ENCODE measurements around the gene CIAPIN1. TPM values are rescaled to one million over a fixed set of nuclear protein-coding genes. Genes with fewer than 3 reads are reported as not detected.
A peak's percentile ranks its signal among the peaks of the same experiment; 100 is the strongest.

The CIAPIN1 gene
- total RNA-seq (2021; ENCODE audit: unreplicated experiment) (68.5 TPM), Bru-seq, nascent RNA (percentile 83 among the genes with signal in this experiment), BruChase-seq, experiment 1, labeled RNA remaining after a 6-hour chase (percentile 85 among the genes with signal in this experiment), BruChase-seq, experiment 2, labeled RNA remaining after a 2-hour chase (percentile 84 among the genes with signal in this experiment)
- polyA plus RNA-seq (2012), result 38.2 and 44.6 TPM in 2 replicates
- long read RNA-seq, transcript CIAPIN1-201 (9 exons, 2,182 nt), result major isoform, 101 of 154 reads
- long read RNA-seq, transcript CIAPIN1-209 (9 exons, 2,016 nt), result minor isoform, 14 of 154 reads
- long read RNA-seq, partial matches to known transcripts, result 13 of 154 reads
- long read RNA-seq, other reads (novel, unspliced or antisense), result 24 of 154 reads

- BruUV-seq (replicated peaks), result no TSS peak
- ATAC-seq (peak; percentile 98), DNase-seq (ENCODE audit: low read depth, low spot score) (peak; percentile 79)
- POLR2A ChIA-PET, result interaction anchor here (0.6 to 2.0 kb wide), 8 partner anchors 11 to 72 kb away, joined by 3 to 10 read pairs (median 4); partner anchors contain the start of gene POLR2C
- no peaks in the 10 kb centered on the region for H3K9me2 ChIP-seq (ENCODE audit: insufficient read depth)
- H3K9ac ChIP-seq (ENCODE audit: low read length), result peak within 1 kb of the TSS; percentile 98
- no peaks in the 10 kb centered on the region for H3K27me3 ChIP-seq (ENCODE audit: insufficient read depth, low read length)
- CTCF ChIA-PET, result interaction anchor here (1.0 to 1.9 kb wide), 4 partner anchors 15 to 147 kb away, joined by 4 to 13 read pairs (median 5); partner anchors contain the start of gene POLR2C
- peaks cover 10 to 19% of the 10 kb centered on the region in 2 experiments for H3K4me1 ChIP-seq (ENCODE audit: control insufficient read depth in 1 of 2, insufficient read depth in 2 of 2, low read length in 2 of 2)
- H3K4me3 ChIP-seq (replicated peaks in 1 of 2; ENCODE audit: low read depth in 1 of 2, low read length in 2 of 2), result peak within 1 kb of the TSS; percentile 57 to 96
- RAD21 ChIA-PET (ENCODE audit: low non-redundant PET in 1 of 2, low total read pairs in 2 of 2, uncharacterized antibody in 2 of 2, unreplicated experiment in 2 of 2), result interaction anchor here in 1 of 2 experiments (0.6 kb wide), 1 partner anchor 81 kb away, joined by 3 read pairs; no protein-coding TSS in a partner anchor
- peak within 1 kb of the TSS; percentile 82 for H3K27ac ChIP-seq (ENCODE audit: low read depth, low read length)
- no peaks in the 10 kb centered on the region for H3K9me3 ChIP-seq (ENCODE audit: control insufficient read depth in 1 of 2, insufficient read depth in 1 of 2, low read depth in 1 of 2, low read length in 2 of 2)
- H3K79me2 ChIP-seq (ENCODE audit: insufficient read depth, low read length), result peaks cover 71% of the 10 kb centered on the region
- H2AFZ ChIP-seq (ENCODE audit: low read depth, low read length, poor library complexity, severe bottlenecking), result no peak within 1 kb of the TSS
- intact Hi-C loops (cut with micrococcal nuclease), result no loop called here
- peak within 1 kb of the TSS; percentile 91 for H3K4me2 ChIP-seq (ENCODE audit: low read length)
- H4K20me1 ChIP-seq (ENCODE audit: insufficient read depth), result no peaks in the 10 kb centered on the region
- peaks cover 10 to 12% of the 10 kb centered on the region in 2 experiments; a peak in 3 of 4 replicates for H3K36me3 ChIP-seq (ENCODE audit: control insufficient read depth in 1 of 2, insufficient read depth in 2 of 2, low read length in 2 of 2)
- TF ChIP-seq EGR1 (IDR thresholded peaks at IDR 0.05; ENCODE audit: low read depth), result peak; percentile 72
- peak; percentile 93 for TF ChIP-seq SIN3A (IDR thresholded peaks at IDR 0.05; ENCODE audit: low read depth)
- TF ChIP-seq ELF1 (IDR thresholded peaks at IDR 0.05; ENCODE audit: borderline replicate concordance, low read depth), result peak; percentile 89
- TF ChIP-seq TCF7L2 (IDR thresholded peaks at IDR 0.05; ENCODE audit: borderline replicate concordance, extremely low read depth, insufficient read depth, insufficient read length), result no peak
- peak; percentile 98 for TF ChIP-seq YY1 (IDR thresholded peaks at IDR 0.05; ENCODE audit: extremely low read depth, insufficient replicate concordance, low read depth, low read length)
- peak; percentile 95 for TF ChIP-seq POLR2AphosphoS5 (IDR thresholded peaks at IDR 0.05; ENCODE audit: low read depth, low read length)
- no peak; the same call in 1 of the 2 replicates for TF ChIP-seq JUND (IDR thresholded peaks at IDR 0.05)
- TF ChIP-seq POLR2A (IDR thresholded peaks at IDR 0.05; ENCODE audit: borderline replicate concordance, extremely low read depth, insufficient read depth, insufficient read length), result no peak
- no peak for TF ChIP-seq CEBPB (IDR thresholded peaks at IDR 0.05; ENCODE audit: low read depth)
- TF ChIP-seq FOSL1 (IDR thresholded peaks at IDR 0.05; ENCODE audit: low read depth), result no peak
- no peak for TF ChIP-seq ZNF274 (IDR thresholded peaks at IDR 0.05; ENCODE audit: low read depth, low read length)
- no peak for TF ChIP-seq ATF3 (IDR thresholded peaks at IDR 0.05)
- TF ChIP-seq SP1 (IDR thresholded peaks at IDR 0.05; ENCODE audit: low read depth), result peak; percentile 50
- TF ChIP-seq EZH2phosphoT487 (IDR thresholded peaks at IDR 0.05; ENCODE audit: borderline replicate concordance), result no peak
- TF ChIP-seq RAD21 (IDR thresholded peaks at IDR 0.05; ENCODE audit: low read depth), result no peak
- TF ChIP-seq MAX (IDR thresholded peaks at IDR 0.05), result peak; percentile 90
- peak; percentile 71 for TF ChIP-seq ZFX (IDR thresholded peaks at IDR 0.05)
- TF ChIP-seq CBX3 (IDR thresholded peaks at IDR 0.05; ENCODE audit: low read depth), result peak; percentile 62; the same call in 1 of the 2 replicates
- no peak for TF ChIP-seq REST (IDR thresholded peaks at IDR 0.05; ENCODE audit: low read depth)
- TF ChIP-seq CTCF (IDR thresholded peaks at IDR 0.05 in 2 of 3, conservative IDR thresholded peaks at IDR 0.05 in 1 of 3; ENCODE audit: borderline replicate concordance in 1 of 3, insufficient read depth in 1 of 3, low read depth in 2 of 3, low read length in 2 of 3), result no peak
Observed at GRCh38 chr16:57447186-57447962, at the start of gene CIAPIN1, which contains the start of gene COQ9. Gene CIAPIN1, minus strand, starts transcription at chr16:57447385. Its CDS starts 6,457 bp downstream, at chr16:57440928. Gene COQ9, plus strand, starts transcription at chr16:57447479. Its CDS starts 27 bp downstream, at chr16:57447506.
